AG04449 (cell line): ENCODE data around the gene SHISA3.

Experiments used
- CTCF ChIA-PET: fragments of 350-600 bp; formaldehyde crosslinking; extraction: SDS; loops from one replicate; lab custom pipeline; 2021; ENCODE audit warnings: antibody characterized with exemption; lab: Yijun Ruan, JAX
- POLR2A ChIA-PET: fragments of 400-600, 350-600 bp; formaldehyde crosslinking; extraction: SDS; loops from one replicate; lab custom pipeline; 2020; ENCODE audit warnings: antibody characterized with exemption, inconsistent platforms; lab: Yijun Ruan, JAX
- DNase-seq: peaks from one replicate; pipeline ENCODE4 v3.0.0-alpha.2; 2010; ENCODE audit warnings: low read depth, low spot score
- H3K4me3 ChIP-seq: 2 replicates; pipeline ENCODE4 v1.5.1; 2011; ENCODE audit warnings: low read depth, mild to moderate bottlenecking, control low read depth, low read length
- CTCF ChIP-seq: IDR thresholded peaks from one replicate; pipeline ENCODE4 v1.5.1; 2011; ENCODE audit warnings: mild to moderate bottlenecking, moderate library complexity, low read length, control low read depth, inconsistent platforms; ENCODE audit not compliant: insufficient read depth; ENCODE audit errors: missing control alignments

The SHISA3 gene

GRCh38 chr4:42404001-42404400, 6.7 kb downstream of the SHISA3 start:
- no peak overlapping the region for H3K4me3 ChIP-seq
- TF ChIP-seq CTCF = no peak
- ChIA-PET CTCF (no interaction called here), POLR2A (no interaction called here)
- DNase-seq = no peak

- POLR2A ChIA-PET = no interaction called here
- CTCF ChIA-PET = no interaction called here
- no peak for TF ChIP-seq CTCF
- no peak overlapping the region for H3K4me3 ChIP-seq
- DNase-seq = no peak
Observed at GRCh38 chr4:42410446-42410845, 13.2 kb downstream of the SHISA3 start.

- CTCF ChIA-PET = no interaction called here
- H3K4me3 ChIP-seq = no peak overlapping the region
- DNase-seq = no peak
- POLR2A ChIA-PET = no interaction called here
- no peak for TF ChIP-seq CTCF
Observed at GRCh38 chr4:42411803-42412202, 14.5 kb downstream of the SHISA3 start.

- CTCF ChIA-PET = no interaction called here
- TF ChIP-seq CTCF = no peak
- POLR2A ChIA-PET = no interaction called here
- no peak overlapping the region for H3K4me3 ChIP-seq
- DNase-seq = peak; percentile 21
Observed at GRCh38 chr4:42412251-42412650, 15.0 kb downstream of the SHISA3 start.

GRCh38 chr4:42415281-42415680, 18.0 kb downstream of the SHISA3 start:
- DNase-seq = no peak
- POLR2A ChIA-PET = no interaction called here
- CTCF ChIA-PET = no interaction called here
- no peak for TF ChIP-seq CTCF
- no peak overlapping the region for H3K4me3 ChIP-seq

GRCh38 chr4:42416017-42416416, 18.7 kb downstream of the SHISA3 start:
- H3K4me3 ChIP-seq = no peak overlapping the region
- DNase-seq = no peak
- no peak for TF ChIP-seq CTCF
- CTCF ChIA-PET = no interaction called here
- POLR2A ChIA-PET = no interaction called here
